ENCODE results near the gene ATP6V1G3. TPM values are rescaled to one million over a fixed set of nuclear protein-coding genes. Genes with fewer than 3 reads are reported as not detected.
"Not testable (repeated sequence)": the region's sequence is repeated elsewhere in the genome, so short reads cannot be mapped to it uniquely, and the experiment has no call there.

The ATP6V1G3 gene
- total RNA-seq, 1 donor from 2014 or later: not detected

- DNase-seq (ENCODE audit: low read depth): no peak
Observed at GRCh38 chr1:198498103-198498385, 42.4 kb downstream of the ATP6V1G3 start.

GRCh38 chr1:198497326-198498102 lies 43.0 kb downstream of the ATP6V1G3 start:
- peak; percentile 30 for DNase-seq (ENCODE audit: low read depth)

DNA sequence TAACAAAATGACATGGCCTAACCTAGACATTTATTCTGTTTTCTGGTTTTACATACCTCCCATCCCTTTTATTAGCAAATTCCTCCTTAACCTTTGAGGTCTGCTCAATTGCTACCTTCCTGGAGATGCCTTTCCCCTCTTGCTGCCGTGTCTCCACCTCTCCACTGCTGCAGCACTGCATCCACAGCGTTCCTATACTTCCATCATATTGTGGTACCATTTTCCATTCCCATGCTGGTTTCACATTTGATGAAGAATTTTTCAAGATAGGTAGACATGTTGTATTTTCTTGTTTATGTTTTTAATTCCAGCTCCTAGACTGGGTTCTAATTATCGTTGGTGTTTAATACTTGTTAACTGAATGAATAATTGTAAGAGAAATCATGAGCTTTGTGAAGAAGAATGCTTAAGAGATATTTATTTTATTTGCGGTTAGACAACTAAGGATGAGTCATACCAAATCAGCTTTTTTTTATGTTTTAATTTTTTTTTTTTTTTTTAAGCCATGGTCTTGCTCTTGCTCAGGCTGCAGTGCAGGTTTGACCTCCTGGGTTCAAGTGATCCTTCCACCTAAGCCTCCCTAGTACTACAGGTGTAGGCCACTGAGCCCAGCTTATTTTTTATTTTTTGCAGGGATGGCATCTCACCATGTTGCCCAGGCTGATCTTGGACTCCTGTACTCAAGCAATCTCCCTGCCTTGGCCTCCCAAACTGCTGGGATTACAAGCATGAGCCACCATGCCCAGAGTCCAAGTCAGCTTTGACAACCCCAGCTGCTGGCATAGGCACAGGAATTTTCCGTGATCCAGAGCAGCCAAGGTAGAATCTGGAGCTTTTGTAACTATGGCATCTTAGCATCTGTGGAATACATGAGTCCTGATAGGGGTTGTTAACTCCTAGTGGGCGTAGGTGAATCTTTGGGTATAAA lies 44.0 kb downstream of the ATP6V1G3 start:
- peak; percentile 41 for DNase-seq (ENCODE audit: low read depth)

GRCh38 chr1:198495631-198496030 lies 44.8 kb downstream of the ATP6V1G3 start:
- no peak for DNase-seq (ENCODE audit: low read depth)

DNA sequence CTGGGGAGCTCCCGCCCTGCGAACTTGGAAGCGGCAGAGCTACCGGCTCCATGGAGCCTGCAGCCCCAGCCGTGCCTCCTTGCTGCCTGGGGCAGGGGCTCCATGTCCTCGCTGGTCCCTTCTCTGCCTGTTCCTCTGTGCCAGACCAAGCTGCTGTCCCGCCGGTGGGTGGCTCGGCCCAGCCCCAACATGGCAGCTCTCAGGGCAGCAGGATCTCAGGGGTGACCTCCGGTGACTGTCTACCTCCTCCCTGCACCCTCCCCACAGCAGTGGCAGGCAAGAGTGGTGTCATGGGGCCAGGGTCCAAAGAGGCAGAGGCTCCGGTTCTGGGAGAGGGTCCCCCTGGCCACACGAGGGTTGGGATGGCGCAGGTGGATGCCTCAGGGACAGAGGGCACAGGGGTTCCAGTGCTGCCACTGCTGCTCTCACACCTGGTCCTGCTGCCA lies 45.8 kb downstream of the ATP6V1G3 start:
- no peak for DNase-seq (ENCODE audit: low read depth)

DNA sequence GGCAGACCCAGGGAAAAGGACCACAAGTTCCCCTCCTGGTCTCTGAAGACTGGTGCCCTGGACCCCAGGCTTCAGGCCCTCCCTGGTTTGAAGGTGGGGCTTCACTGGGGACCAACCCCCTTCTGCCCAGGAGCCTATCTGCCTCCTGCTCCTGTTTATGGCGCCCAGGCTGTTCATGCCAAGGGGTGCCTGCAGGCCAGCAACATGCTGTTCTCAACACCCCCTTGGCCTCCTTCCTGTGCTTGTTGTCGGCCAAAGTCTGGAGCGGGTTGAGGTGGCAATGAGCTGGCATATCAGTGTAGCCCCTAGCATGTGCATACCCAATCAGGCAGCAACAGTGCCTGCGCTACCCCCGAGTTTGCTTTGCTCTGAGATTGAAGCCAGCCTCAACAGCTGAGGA lies 46.3 kb downstream of the ATP6V1G3 start:
- no peak for DNase-seq (ENCODE audit: low read depth)

DNA sequence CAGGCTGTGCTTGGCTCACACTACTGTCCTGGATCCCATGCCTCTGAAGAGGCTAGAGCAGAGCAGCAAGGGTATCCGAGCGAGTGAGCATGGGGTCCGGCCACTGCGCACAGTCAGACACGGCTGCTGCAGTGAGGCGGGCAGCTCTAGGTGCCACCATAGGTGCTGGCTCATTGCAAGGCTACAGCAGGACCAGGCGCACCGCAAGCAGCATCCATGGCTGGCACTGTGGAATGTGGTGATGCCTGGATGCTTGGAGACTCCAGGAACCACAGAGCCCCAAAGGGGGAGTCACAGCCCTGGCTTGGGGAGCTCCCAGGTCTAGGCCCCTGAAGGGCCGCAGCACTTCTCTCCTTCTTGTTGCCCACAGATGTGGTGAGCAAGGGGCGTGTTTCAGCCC lies 47.2 kb downstream of the ATP6V1G3 start:
- no peak for DNase-seq (ENCODE audit: low read depth)

DNA sequence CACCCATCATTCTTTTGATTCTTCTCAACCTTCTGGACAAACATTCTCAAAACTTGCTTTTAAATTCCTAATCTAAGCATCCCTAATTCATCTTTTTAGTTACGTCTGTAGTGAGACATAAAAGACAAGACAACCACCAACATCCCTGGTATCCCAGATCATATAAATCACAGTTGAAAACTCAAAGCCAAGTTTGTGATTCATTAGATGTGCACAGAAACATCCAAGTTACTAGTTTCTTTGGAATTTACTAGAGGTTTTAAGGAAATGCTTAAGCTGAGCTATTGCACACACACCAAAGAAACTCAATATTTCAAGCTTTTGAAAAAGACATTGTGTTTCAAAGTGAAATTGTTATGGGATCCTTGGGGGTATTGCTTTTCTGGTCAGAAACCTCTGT lies 47.6 kb downstream of the ATP6V1G3 start:
- peak; percentile 41 for DNase-seq (ENCODE audit: low read depth)

DNA sequence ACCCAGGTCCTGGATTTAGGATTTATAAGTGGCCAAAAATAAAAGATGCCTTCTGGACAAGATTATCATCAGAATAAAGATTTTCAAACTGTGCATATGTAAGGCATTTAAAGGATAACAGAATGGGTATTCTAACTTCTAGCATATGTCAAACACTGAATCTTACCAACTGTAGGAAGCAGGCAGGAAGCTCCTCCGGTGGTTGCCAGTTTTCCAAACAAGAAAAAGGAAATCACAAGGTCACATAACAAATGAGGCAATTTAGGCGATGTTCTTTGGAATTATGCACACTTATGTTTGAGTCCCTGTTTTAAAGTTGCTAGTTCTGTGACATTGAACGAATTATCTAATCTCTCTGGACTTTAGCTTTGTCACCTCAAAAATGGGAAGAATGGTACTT lies 48.9 kb downstream of the ATP6V1G3 start:
- no peak for DNase-seq (ENCODE audit: low read depth)

GRCh38 chr1:198491028-198491427 lies 49.5 kb downstream of the ATP6V1G3 start:
- DNase-seq (ENCODE audit: low read depth): no peak

- DNase-seq (ENCODE audit: low read depth): no peak
Observed at GRCh38 chr1:198490224-198490623, 50.3 kb downstream of the ATP6V1G3 start.

- no peak for DNase-seq (ENCODE audit: low read depth)
Observed at GRCh38 chr1:198486903-198487302, 53.6 kb downstream of the ATP6V1G3 start.

DNA sequence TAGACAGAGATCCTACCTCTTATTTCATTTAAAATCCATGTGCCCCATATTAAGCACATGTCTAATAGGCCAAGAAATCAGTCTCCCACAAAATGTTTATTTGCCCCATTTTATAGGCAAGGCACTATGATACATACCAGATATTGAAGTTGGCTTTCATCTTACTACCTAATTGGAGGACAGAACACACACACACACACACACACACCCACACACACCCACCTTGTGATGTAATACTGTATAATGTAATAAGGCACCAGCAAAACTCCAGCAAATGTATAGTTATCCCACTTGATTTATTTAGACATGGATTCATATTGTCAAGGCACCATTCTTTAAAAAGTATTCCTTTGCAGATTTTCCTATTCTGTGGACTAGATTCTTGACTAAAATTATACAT lies 56.8 kb downstream of the ATP6V1G3 start:
- no peak for DNase-seq (ENCODE audit: low read depth)

DNA sequence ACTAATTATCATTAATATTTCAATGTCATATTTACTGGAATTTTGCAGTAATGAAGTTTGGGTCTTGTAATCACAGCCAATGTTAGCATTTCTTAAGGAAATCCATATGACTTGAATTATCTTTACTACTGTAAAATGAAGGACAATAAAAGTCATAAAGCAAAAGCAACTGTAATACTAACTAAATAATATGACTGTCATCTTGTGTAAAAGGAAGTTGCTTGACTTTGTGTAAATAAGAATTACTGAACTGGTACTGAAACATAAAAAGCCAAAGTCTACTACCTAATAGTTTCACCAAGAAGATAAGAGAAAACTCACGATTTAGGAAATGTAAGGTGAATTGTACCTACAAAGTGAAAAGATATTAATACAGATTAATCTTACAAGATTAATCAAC lies 57.5 kb downstream of the ATP6V1G3 start:
- DNase-seq (ENCODE audit: low read depth): no peak

- DNase-seq (ENCODE audit: low read depth): no peak
Observed at GRCh38 chr1:198481661-198482060, 58.8 kb downstream of the ATP6V1G3 start.

DNA sequence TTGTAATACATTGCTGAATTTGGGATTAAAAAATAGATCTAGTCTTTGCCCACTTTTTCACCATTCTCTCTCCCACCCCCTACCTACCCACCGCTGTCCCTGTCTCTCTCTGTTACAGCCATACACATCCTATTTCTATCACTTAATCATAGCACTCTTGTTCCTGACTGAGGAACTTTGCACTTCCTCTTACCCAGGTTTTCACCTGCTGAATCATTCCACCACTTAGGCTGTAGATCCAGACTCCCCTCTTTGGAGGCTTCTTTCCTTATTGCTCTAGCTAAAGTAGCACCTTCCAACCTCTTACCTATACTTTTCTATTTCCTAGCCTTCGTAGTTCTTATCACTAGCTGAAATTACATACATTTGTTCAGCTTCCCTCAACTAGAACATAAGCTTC lies 59.6 kb downstream of the ATP6V1G3 start:
- no peak for DNase-seq (ENCODE audit: low read depth)

- not testable (repeated sequence) for DNase-seq (ENCODE audit: low read depth)
Observed at GRCh38 chr1:198477354-198477753, 63.1 kb downstream of the ATP6V1G3 start.

Other genes starting within 250 kb of the ATP6V1G3 start
- 0.05 and 0.16 TPM in 2 replicates for gene PTPRC, start 98.4 kb upstream of the ATP6V1G3 start, total RNA-seq

Measured in myocyte (in vitro differentiated cells).